DND-41 (cell line): ENCODE measurements around the gene RNASEL.

Source experiments
- ATAC-seq: fragments of 200-7000 bp; cut with Tn5 transposase; 3 replicates; pipeline ENCODE4 v1.9.1; 2021; ENCODE audit warnings: low read depth; ENCODE audit not compliant: insufficient read depth
- DNase-seq: peaks from one replicate; pipeline ENCODE4 v3.0.0-alpha.2; 2020
- H2AFZ ChIP-seq: 2 replicates; pipeline ENCODE4 v1.6.0; 2012; ENCODE audit warnings: low read depth, low read length
- H3K27ac ChIP-seq: 2 replicates; pipeline ENCODE4 v1.5.1; 2012; ENCODE audit warnings: low read length, inconsistent platforms
- H3K27me3 ChIP-seq: fragments of 200-600 bp; sonication (generic); 2 replicates; pipeline ENCODE4 v1.6.0; 2012; ENCODE audit warnings: low read length, mild to moderate bottlenecking, inconsistent platforms; ENCODE audit not compliant: insufficient read depth, poor library complexity
- H3K36me3 ChIP-seq: 2 replicates; pipeline ENCODE4 v1.5.1; 2012; ENCODE audit warnings: low read length, inconsistent platforms; ENCODE audit not compliant: insufficient read depth
- H3K4me1 ChIP-seq: 2 replicates; pipeline ENCODE4 v1.5.1; 2012; ENCODE audit warnings: mild to moderate bottlenecking, low read length; ENCODE audit not compliant: insufficient read depth
- H3K4me2 ChIP-seq: 2 replicates; pipeline ENCODE4 v1.6.0; 2012; ENCODE audit warnings: mild to moderate bottlenecking, moderate library complexity, low read length, inconsistent platforms; ENCODE audit not compliant: insufficient read depth
- H3K4me3 ChIP-seq, 2 experiments: fragments of 200-600 bp in 1 of 2; shearing (Covaris generic) in 1 of 2; 2 replicates each; pipeline ENCODE4 v1.5.1; 2012 to 2016; ENCODE audit warnings: inconsistent platforms in 2 of 2, low read length in 2 of 2, mild to moderate bottlenecking in 2 of 2, low read depth in 1 of 2, moderate library complexity in 1 of 2
- H3K79me2 ChIP-seq: 2 replicates; pipeline ENCODE4 v1.6.0; 2012; ENCODE audit warnings: low read length, inconsistent platforms; ENCODE audit not compliant: insufficient read depth
- H3K9ac ChIP-seq: 2 replicates; pipeline ENCODE4 v1.6.0; 2012; ENCODE audit warnings: low read depth, mild to moderate bottlenecking, inconsistent platforms, low read length, moderate library complexity
- H3K9me3 ChIP-seq: 2 replicates; pipeline ENCODE4 v1.5.1; 2012; ENCODE audit warnings: low read length, moderate library complexity, mild to moderate bottlenecking, inconsistent platforms; ENCODE audit not compliant: insufficient read depth, severe bottlenecking
- H4K20me1 ChIP-seq: 2 replicates; pipeline ENCODE4 v1.6.0; 2012; ENCODE audit warnings: low read length; ENCODE audit not compliant: insufficient read depth
- EZH2 ChIP-seq: IDR thresholded peaks from 3 replicates; pipeline ENCODE4 v1.6.1; 2012; ENCODE audit warnings: borderline replicate concordance, low read depth, mild to moderate bottlenecking, moderate library complexity, low read length, inconsistent platforms; ENCODE audit not compliant: severe bottlenecking
- TF ChIP-seq, protein P1 (sequence below): IDR thresholded peaks from 2 replicates; pipeline ENCODE4 v1.5.1; 2012; ENCODE audit warnings: borderline replicate concordance, low read length, moderate library complexity, mild to moderate bottlenecking; ENCODE audit not compliant: poor library complexity, severe bottlenecking; ENCODE audit errors: extremely low read depth

Gene RNASEL

DNA sequence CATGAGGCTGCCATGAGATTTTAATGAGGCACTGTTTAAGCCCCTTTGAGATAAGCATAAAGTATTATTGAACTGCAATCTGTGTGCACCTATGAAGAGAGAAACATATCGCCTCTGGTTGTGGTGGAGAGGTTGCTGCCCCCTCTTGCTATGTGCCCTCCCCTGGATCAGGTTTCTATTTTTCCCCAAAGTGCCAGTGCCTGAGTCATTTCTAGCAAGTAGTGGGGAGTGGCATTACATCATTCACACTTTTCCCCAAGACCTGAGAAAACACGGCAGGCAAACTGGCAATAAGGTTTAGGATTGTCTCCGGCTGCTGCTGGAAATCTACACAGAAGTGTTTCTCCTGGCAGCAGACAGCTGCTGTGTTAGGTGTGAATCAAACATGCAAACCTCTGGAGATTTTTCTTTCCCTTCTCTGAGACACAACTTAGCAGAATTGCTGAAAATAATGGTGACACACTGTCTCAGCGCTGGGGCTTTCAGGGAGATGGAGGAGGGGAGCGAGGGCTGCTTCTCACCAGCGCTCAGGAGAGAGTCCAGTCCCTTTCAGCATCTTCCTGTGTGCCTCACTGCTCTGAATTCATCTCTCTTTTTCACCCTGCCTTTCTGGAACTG is 28.8 kb upstream of the RNASEL start:
- Histone ChIP-seq H3K79me2 (no peaks in the 10 kb centered on the region), H2AFZ (no peak overlapping the region), H3K9me3 (no peaks in the 10 kb centered on the region), H3K27me3 (no peaks in the 10 kb centered on the region), H4K20me1 (no peaks in the 10 kb centered on the region; the same call in 1 of the 2 replicates), H3K4me3 (no peak overlapping the region), H3K27ac (no peak overlapping the region; the same call in 1 of the 2 replicates), H3K4me1 (peaks cover 55% of the 10 kb centered on the region), H3K9ac (no peak overlapping the region), H3K36me3 (no peaks in the 10 kb centered on the region), H3K4me2 (no peak overlapping the region)
- TF ChIP-seq, protein P1, sequence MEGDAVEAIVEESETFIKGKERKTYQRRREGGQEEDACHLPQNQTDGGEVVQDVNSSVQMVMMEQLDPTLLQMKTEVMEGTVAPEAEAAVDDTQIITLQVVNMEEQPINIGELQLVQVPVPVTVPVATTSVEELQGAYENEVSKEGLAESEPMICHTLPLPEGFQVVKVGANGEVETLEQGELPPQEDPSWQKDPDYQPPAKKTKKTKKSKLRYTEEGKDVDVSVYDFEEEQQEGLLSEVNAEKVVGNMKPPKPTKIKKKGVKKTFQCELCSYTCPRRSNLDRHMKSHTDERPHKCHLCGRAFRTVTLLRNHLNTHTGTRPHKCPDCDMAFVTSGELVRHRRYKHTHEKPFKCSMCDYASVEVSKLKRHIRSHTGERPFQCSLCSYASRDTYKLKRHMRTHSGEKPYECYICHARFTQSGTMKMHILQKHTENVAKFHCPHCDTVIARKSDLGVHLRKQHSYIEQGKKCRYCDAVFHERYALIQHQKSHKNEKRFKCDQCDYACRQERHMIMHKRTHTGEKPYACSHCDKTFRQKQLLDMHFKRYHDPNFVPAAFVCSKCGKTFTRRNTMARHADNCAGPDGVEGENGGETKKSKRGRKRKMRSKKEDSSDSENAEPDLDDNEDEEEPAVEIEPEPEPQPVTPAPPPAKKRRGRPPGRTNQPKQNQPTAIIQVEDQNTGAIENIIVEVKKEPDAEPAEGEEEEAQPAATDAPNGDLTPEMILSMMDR, result no peak
- no peak for TF ChIP-seq EZH2
- DNase-seq (no peak), ATAC-seq (no peak)

DNA sequence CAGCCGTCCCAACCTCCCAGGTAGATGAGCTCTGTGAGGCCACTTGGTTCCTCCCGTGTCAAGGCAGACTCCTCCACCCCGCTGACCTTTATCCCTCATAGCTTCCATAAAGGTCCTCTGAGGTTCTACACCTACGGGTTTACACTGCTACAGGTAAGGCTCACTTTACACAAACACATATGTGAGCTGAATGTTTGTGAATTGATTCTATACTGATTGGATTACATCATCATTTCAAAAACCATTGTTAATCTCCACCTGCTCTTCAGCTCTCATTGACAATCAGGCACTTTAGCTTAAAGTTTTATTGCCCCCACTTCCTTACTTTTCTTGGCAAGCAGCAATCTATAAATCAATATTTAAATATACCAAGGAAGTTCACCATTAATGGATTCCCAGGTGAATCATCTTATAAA is 28.0 kb upstream of the RNASEL start:
- H3K4me3 ChIP-seq, result no peak overlapping the region

DNA sequence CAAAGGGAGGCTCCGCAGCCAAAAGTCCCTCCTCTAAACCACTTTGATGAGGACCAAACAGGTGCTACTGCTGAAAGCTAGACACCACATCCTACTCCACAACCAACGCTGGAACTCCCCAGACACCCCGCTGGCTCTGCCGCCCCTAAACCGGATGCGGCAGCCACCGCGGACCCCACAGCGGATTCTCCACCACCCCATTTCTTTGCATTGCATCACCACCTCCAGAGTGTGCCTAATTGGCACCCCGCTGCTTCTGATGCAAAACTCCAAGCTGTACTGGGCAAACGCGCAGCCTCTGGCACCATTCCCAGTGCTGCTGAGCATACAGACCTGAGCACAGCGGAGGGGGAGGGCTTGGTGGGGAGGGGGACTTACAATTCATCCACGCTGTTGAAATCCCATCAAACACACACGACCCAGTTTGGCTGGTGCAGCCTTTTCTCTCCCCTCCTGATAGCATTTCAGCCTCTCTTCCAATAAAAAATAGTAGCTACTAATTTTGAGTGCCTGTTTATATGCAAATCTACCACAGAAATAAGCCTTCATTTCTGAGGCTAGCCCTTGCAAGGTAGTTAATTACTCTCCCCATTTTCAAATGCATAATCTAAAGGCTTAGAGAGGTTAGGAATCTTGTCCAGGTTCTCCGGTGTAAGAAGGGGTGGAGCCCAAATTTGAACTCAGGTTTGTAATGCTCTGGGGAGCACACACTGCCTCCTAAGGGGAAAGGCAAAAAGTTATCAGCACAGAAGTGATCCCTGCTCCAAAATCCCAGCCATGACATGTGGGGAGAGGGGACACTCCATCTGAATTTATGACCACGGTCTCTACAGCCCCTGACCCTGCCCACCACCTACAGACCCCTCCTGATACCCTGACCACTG is 27.3 kb upstream of the RNASEL start:
- no peaks in the 10 kb centered on the region for H3K79me2 ChIP-seq
- peaks cover 67% of the 10 kb centered on the region for H3K4me1 ChIP-seq
- H3K36me3 ChIP-seq, result no peaks in the 10 kb centered on the region
- no peak for TF ChIP-seq EZH2
- TF ChIP-seq, protein P1, result no peak
- no peaks in the 10 kb centered on the region; the same call in 1 of the 2 replicates for H4K20me1 ChIP-seq
- DNase-seq, result peak; percentile 98
- H3K27me3 ChIP-seq, result no peaks in the 10 kb centered on the region
- H3K9me3 ChIP-seq, result no peaks in the 10 kb centered on the region
- H3K4me2 ChIP-seq, result peak overlapping the region; percentile 56
- ATAC-seq, result peak; percentile 86
- H3K27ac ChIP-seq, result peak overlapping the region; percentile 78
- H3K4me3 ChIP-seq, result 0 out of 4 replicates have a peak overlapping the region, but pooled peaks of 1 of the 2 experiments have one; percentile 10
- H3K9ac ChIP-seq, result peak overlapping the region; percentile 41
- H2AFZ ChIP-seq, result no peak overlapping the region

More for the DNA sequence above, 28.0 kb upstream of the RNASEL start:
- Histone ChIP-seq H3K4me1 (peaks cover 61% of the 10 kb centered on the region), H3K4me2 (peak overlapping the region; percentile 56; the same call in 1 of the 2 replicates), H3K27me3 (no peaks in the 10 kb centered on the region), H3K9me3 (no peaks in the 10 kb centered on the region), H4K20me1 (no peaks in the 10 kb centered on the region; the same call in 1 of the 2 replicates), H3K79me2 (no peaks in the 10 kb centered on the region), H3K27ac (peak overlapping the region; percentile 78; the same call in 1 of the 2 replicates), H2AFZ (no peak overlapping the region), H3K36me3 (no peaks in the 10 kb centered on the region), H3K9ac (peak overlapping the region; percentile 41; the same call in 1 of the 2 replicates)
- DNase-seq (no peak), ATAC-seq (no peak)
- TF ChIP-seq, protein P1, result no peak
- no peak for TF ChIP-seq EZH2
